GM12878 (cell line): ENCODE measurements around the gene C1orf52. TPM values are rescaled to one million over a fixed set of nuclear protein-coding genes. Genes with fewer than 3 reads are reported as not detected.

Experiments
- ATAC-seq: fragments of 200-7000 bp; cut with Tn5 transposase; 3 replicates; pipeline ENCODE4 v1.9.1; 2020; ENCODE audit warnings: mild to moderate bottlenecking, moderate library complexity
- BruUV-seq: library from RNA; stranded (reverse); fragments of 400-500 nt; replicated peaks from 2 replicates; lab custom pipeline; 2021; lab: Mats Ljungman, UMichigan
- CTCF ChIA-PET: fragments of 300-600 bp; sonication (Branson Sonifier 250); formaldehyde crosslinking; extraction: SDS; loops from one replicate; lab custom pipeline; 2021; ENCODE audit warnings: inconsistent platforms; lab: Yijun Ruan, JAX
- POLR2A ChIA-PET: fragments of 350-600 bp; formaldehyde crosslinking; extraction: SDS; loops from one replicate; lab custom pipeline; 2021; ENCODE audit warnings: inconsistent platforms; lab: Charles Lee
- RAD21 ChIA-PET: fragments of 300-600 bp; sonication (Branson Sonifier 250); formaldehyde crosslinking; loops from one replicate; lab custom pipeline; 2023; ENCODE audit warnings: antibody characterized with exemption; ENCODE audit not compliant: unreplicated experiment; lab: Charles Lee
- SMC1A ChIA-PET: fragments of 300-600 bp; sonication (Branson Sonifier 250); formaldehyde crosslinking; loops from one replicate; lab custom pipeline; 2023; ENCODE audit not compliant: unreplicated experiment, uncharacterized antibody; lab: Charles Lee
- DNase-seq: peaks from one replicate; pipeline ENCODE4 v3.0.0-alpha.2; 2011; ENCODE audit warnings: low read depth, low spot score
- FAIRE-seq: peaks from 3 replicates; lab custom pipeline; 2011; peaks lifted over from hg19 to GRCh38; lab: Jason Lieb, UNC
- H2AFZ ChIP-seq: 2 replicates; pipeline ENCODE4 v1.6.0; 2011; ENCODE audit warnings: low read depth, low read length, control low read depth; ENCODE audit not compliant: control insufficient read depth
- H3K27ac ChIP-seq: 2 replicates; pipeline ENCODE4 v1.5.1; 2011; ENCODE audit warnings: control low read depth; ENCODE audit not compliant: control insufficient read depth, insufficient read depth
- H3K27me3 ChIP-seq, 2 experiments: replicated peaks in 1 of 2; 2 replicates each; pipeline versions ENCODE4 v1.6.0 to v1.6.1; 2011; ENCODE audit warnings: low read length in 1 of 2; ENCODE audit not compliant: control insufficient read depth in 2 of 2, insufficient read depth in 2 of 2
- H3K36me3 ChIP-seq, 2 experiments: 2 replicates each; pipeline ENCODE4 v1.5.1; 2011; ENCODE audit warnings: low read length in 1 of 2; ENCODE audit not compliant: control insufficient read depth in 2 of 2, insufficient read depth in 2 of 2
- H3K4me1 ChIP-seq: 2 replicates; pipeline ENCODE4 v1.6.1; 2011; ENCODE audit warnings: mild to moderate bottlenecking, low read length, moderate library complexity, mixed read lengths; ENCODE audit not compliant: control insufficient read depth, insufficient read depth
- H3K4me2 ChIP-seq: 2 replicates; pipeline ENCODE4 v1.6.0; 2011; ENCODE audit warnings: control low read depth; ENCODE audit not compliant: control insufficient read depth, insufficient read depth
- H3K4me3 ChIP-seq: fragments of 200-600 bp; sonication (generic); 2 replicates; pipeline ENCODE4 v1.5.1; 2016
- H3K79me2 ChIP-seq: 2 replicates; pipeline ENCODE4 v1.6.0; 2011; ENCODE audit warnings: low read length; ENCODE audit not compliant: control insufficient read depth, insufficient read depth
- H3K9ac ChIP-seq: 2 replicates; pipeline ENCODE4 v1.8.0; 2011; ENCODE audit warnings: low read length, control low read depth, mixed read lengths; ENCODE audit not compliant: control insufficient read depth, insufficient read depth
- H3K9me3 ChIP-seq: replicated peaks from 3 replicates; pipeline ENCODE4 v1.5.1; 2011; ENCODE audit warnings: mild to moderate bottlenecking, low read length; ENCODE audit not compliant: control insufficient read depth, insufficient read depth
- H4K20me1 ChIP-seq: 2 replicates; pipeline ENCODE4 v1.6.0; 2011; ENCODE audit not compliant: control insufficient read depth, insufficient read depth
- CBX3 ChIP-seq: fragments of 200-600 bp; sonication (generic); IDR thresholded peaks from 2 replicates; pipeline ENCODE4 v1.6.1; 2016; ENCODE audit warnings: low read depth, borderline replicate concordance
- CEBPZ ChIP-seq: fragments of 150-350 bp; IDR thresholded peaks from 2 replicates; pipeline ENCODE4 v1.6.1; 2016; ENCODE audit warnings: low read depth, low read length
- ELK1 ChIP-seq: IDR thresholded peaks from 2 replicates; pipeline ENCODE4 v1.6.1; 2012; ENCODE audit warnings: low read depth, low read length, improper control_type of control experiment
- EZH2 ChIP-seq: IDR thresholded peaks from 2 replicates; pipeline ENCODE4 v1.6.1; 2012; ENCODE audit warnings: low read depth, mild to moderate bottlenecking, control low read depth, inconsistent platforms, low read length, borderline replicate concordance; ENCODE audit not compliant: control insufficient read depth
- HCFC1 ChIP-seq: fragments of 150-350 bp; IDR thresholded peaks from 2 replicates; pipeline ENCODE4 v1.6.1; 2014; ENCODE audit warnings: low read length
- HDGF ChIP-seq: fragments of 450-650 bp; IDR thresholded peaks from 2 replicates; pipeline ENCODE4 v1.6.1; 2016; ENCODE audit warnings: antibody characterized with exemption
- MYB ChIP-seq: fragments of 150-350 bp; IDR thresholded peaks from 2 replicates; pipeline ENCODE4 v1.6.1; 2014; ENCODE audit warnings: mild to moderate bottlenecking, low read depth, low read length, borderline replicate concordance
- MYC ChIP-seq: IDR thresholded peaks from 2 replicates; pipeline ENCODE4 v1.6.1; 2011; ENCODE audit warnings: mild to moderate bottlenecking, low read length, moderate library complexity, inconsistent platforms; ENCODE audit not compliant: insufficient read depth, insufficient replicate concordance, insufficient read length, severe bottlenecking
- NR2C2 ChIP-seq: IDR thresholded peaks from 2 replicates; pipeline ENCODE4 v1.6.1; 2011; ENCODE audit warnings: borderline replicate concordance, low read depth; ENCODE audit not compliant: control insufficient read depth, insufficient read length
- RAD51 ChIP-seq: fragments of 450-650 bp; IDR thresholded peaks from 2 replicates; pipeline ENCODE4 v1.6.1; 2016; ENCODE audit warnings: moderate library complexity, mild to moderate bottlenecking, inconsistent platforms
- RB1 ChIP-seq: fragments of 450-650 bp; formaldehyde crosslinking; IDR thresholded peaks from 2 replicates; pipeline ENCODE4 v1.6.1; 2017; ENCODE audit warnings: mild to moderate bottlenecking, borderline replicate concordance
- SMAD1 ChIP-seq: fragments of 450-650 bp; IDR thresholded peaks from 2 replicates; pipeline ENCODE4 v1.6.1; 2018; ENCODE audit warnings: mild to moderate bottlenecking, low read depth; ENCODE audit not compliant: partially characterized antibody
- ZNF592 ChIP-seq: fragments of 450-650 bp; IDR thresholded peaks from 2 replicates; pipeline ENCODE4 v1.6.1; 2017; ENCODE audit warnings: mild to moderate bottlenecking, moderate library complexity
- WGBS: methylation state at CpG from one replicate; pipeline ENCODE4 v1.1.6; 2016; ENCODE audit warnings: low lambda C conversion rate; ENCODE audit not compliant: insufficient replicate concordance, insufficient coverage; ENCODE audit errors: missing lambda C conversion rate; 5-methylcytosine and 5-hydroxymethylcytosine counted together
- in situ Hi-C: fragments of 300-500 bp; cut with MboI; formaldehyde crosslinking; loops from 9 replicates; pipeline ENCODE4 v1.14.3; 2018; ENCODE audit warnings: mixed read lengths
- intact Hi-C: fragments of 100-400 bp; cut with micrococcal nuclease; formaldehyde crosslinking; loops from one replicate; pipeline ENCODE4 v1.14.2; 2022; ENCODE audit not compliant: unreplicated experiment
- polyA plus RNA-seq, 11 experiments: library from polyadenylated mRNA; depleted of rRNA in 4 of 11; unstranded in 6 of 11; stranded (reverse) in 5 of 11; fragments of >200 nt; fragmentation: Nextera tagmentation in 4 of 11; fragmentation: Illumina TruSeq in 1 of 11; extraction: Ambion mirVana in 4 of 11; extraction: Trizol in 1 of 11; gene quantifications; 1 replicate in 1 of 11; 2 replicates in 10 of 11; pipeline versions ENCODE4 v1.2.1 to v1.2.3, GENCODE V29; 2011 to 2016; ENCODE audit warnings: inconsistent platforms in 2 of 11, missing spikeins in 2 of 11, low read depth in 1 of 11
- total RNA-seq, 4 experiments: library from RNA; depleted of rRNA in 3 of 4; stranded (reverse); fragments of >200 nt in 3 of 4; fragmentation: Illumina TruSeq in 1 of 4; extraction: Trizol in 1 of 4; gene quantifications; 2 replicates each; pipeline versions ENCODE4 v1.2.1 to v1.2.3, GENCODE V29; 2013 to 2021

The C1orf52 gene
- total and polyA plus RNA-seq, 10 of the 15 experiments (the other 5 are each of a cell fraction or from before 2014, with no cell fraction given) = 9.4 to 39.5 (median 17.6) TPM

- no peak for TF ChIP-seq EZH2
- TF ChIP-seq SMAD1 = no peak
- TF ChIP-seq HCFC1 = no peak
- TF ChIP-seq MYC = no peak
Measured at GRCh38 chr1:85295654-85296053, 36.2 kb upstream of the C1orf52 start (continued).

GRCh38 chr1:85295006-85295431 lies 35.6 kb upstream of the C1orf52 start:
- ChIA-PET SMC1A (no interaction called here), RAD21 (no interaction called here), POLR2A (no interaction called here), CTCF (interaction anchor here (1.3 kb wide), 1 partner anchor 35 kb away, joined by 3 read pairs; no protein-coding TSS in a partner anchor)
- intact Hi-C loops = no loop called here
- no peaks in the 10 kb centered on the region for H3K27me3 ChIP-seq
- peaks cover 11% of the 10 kb centered on the region for H3K4me1 ChIP-seq
- in situ Hi-C loops = no loop called here
- ATAC-seq = no peak
- no peak overlapping the region for H3K27ac ChIP-seq
- DNase-seq = no peak
- H3K4me3 ChIP-seq = no peak overlapping the region
- H3K9me3 ChIP-seq = no peaks in the 10 kb centered on the region
- H3K36me3 ChIP-seq = no peaks in the 10 kb centered on the region
- H2AFZ ChIP-seq = no peak overlapping the region
- H4K20me1 ChIP-seq = no peaks in the 10 kb centered on the region
- no peak for FAIRE-seq
- WGBS = 47% methylated on average over 3 of the region's 3 CpGs
- H3K79me2 ChIP-seq = no peaks in the 10 kb centered on the region
- no peak overlapping the region for H3K9ac ChIP-seq
- H3K4me2 ChIP-seq = no peak overlapping the region
- BruUV-seq = no TSS peak
- TF ChIP-seq MYC (no peak), CBX3 (no peak), CEBPZ (no peak), RAD51 (no peak), NR2C2 (no peak), HDGF (no peak), RB1 (no peak), ZNF592 (no peak), MYB (no peak), SMAD1 (no peak), ELK1 (no peak)
